Sigmoid colon (tissue), 7 donors: Measurements from ENCODE around the gene BCCIP. TPM values are rescaled to one million over a fixed set of nuclear protein-coding genes. Genes with fewer than 3 reads are reported as not detected.

Source experiments
- DNase-seq: peaks from one replicate; pipeline ENCODE4 v3.0.0-alpha.2; 2019
- H3K27ac ChIP-seq, 4 donors: fragments of 200-600 bp; sonication (generic); one replicate each; pipeline ENCODE4 v1.5.1; 2016 to 2019; ENCODE audit warnings: mild to moderate bottlenecking in 1 of 4
- H3K27me3 ChIP-seq, 3 donors: fragments of 200-600 bp; sonication (generic); one replicate each; pipeline ENCODE4 v1.5.1; 2019; ENCODE audit warnings: mild to moderate bottlenecking in 1 of 3
- H3K36me3 ChIP-seq, 4 donors: fragments of 200-600 bp; sonication (generic); one replicate each; pipeline ENCODE4 v1.5.1; 2016 to 2019
- H3K4me1 ChIP-seq, 4 donors: fragments of 200-600 bp; sonication (generic); one replicate each; pipeline ENCODE4 v1.5.1; 2017 to 2019
- H3K4me3 ChIP-seq, 4 donors: fragments of 200-600 bp; sonication (generic); one replicate each; pipeline ENCODE4 v1.5.1; 2017 to 2019; ENCODE audit warnings: mild to moderate bottlenecking in 2 of 4, moderate library complexity in 1 of 4
- H3K9me3 ChIP-seq, 4 donors: fragments of 200-600 bp in 3 of 4; sonication (generic) in 3 of 4; one replicate each; pipeline versions ENCODE4 v1.5.1 to v1.6.1; 2013 to 2019
- EP300 ChIP-seq, 4 donors: sonication (generic); formaldehyde crosslinking; IDR thresholded peaks; one replicate each; pipeline ENCODE4 v1.6.1; 2017; ENCODE audit warnings: antibody characterized with exemption in 4 of 4
- POLR2A ChIP-seq, 2 donors: fragments of 450-650 bp; IDR thresholded peaks; one replicate each; pipeline ENCODE4 v1.6.1; 2016; ENCODE audit warnings: antibody characterized with exemption in 2 of 2, mild to moderate bottlenecking in 2 of 2, moderate library complexity in 2 of 2
- POLR2AphosphoS5 ChIP-seq, 4 donors: sonication (generic); formaldehyde crosslinking; IDR thresholded peaks; one replicate each; pipeline ENCODE4 v1.6.1; 2017; ENCODE audit warnings: antibody characterized with exemption in 4 of 4
- WGBS, 2 donors: extraction: QIAGEN DNeasy Blood & Tissue Kit; methylation state at CpG; one replicate each; pipeline ENCODE4 v1.1.7; 2013; 5-methylcytosine and 5-hydroxymethylcytosine counted together
- intact Hi-C: fragments of 100-400 bp; cut with DNase I; formaldehyde crosslinking; loops from one replicate; pipeline ENCODE4 v1.15.1; 2023
- polyA plus RNA-seq, 3 donors: library from polyadenylated mRNA; stranded (reverse); fragments of 200-250 nt; gene quantifications; one replicate each; pipeline ENCODE4 v1.2.3, GENCODE V29; 2013
- total RNA-seq, 4 donors: library from RNA; depleted of rRNA; stranded (reverse); fragments of >200 nt; gene quantifications; one replicate each; pipeline ENCODE4 v1.1.0, GENCODE V29; 2016
- TF ChIP-seq, protein P1 (sequence below), 4 experiments: fragments of 450-650 bp in 3 of 4; fragments of 200-600 bp in 1 of 4; IDR thresholded peaks; one replicate each; pipeline ENCODE4 v1.5.1; 2016 to 2019; ENCODE audit warnings: antibody characterized with exemption in 4 of 4, mild to moderate bottlenecking in 3 of 4, moderate library complexity in 2 of 4
- donor health status: healthy with polysubstance abuse.
- donor health status: Bipolar disorder and iron deficiency.
- donor health status: healthy.

The BCCIP gene
- total and polyA plus RNA-seq, 7 donors, result 37.7 to 61.4 (median 49.9) TPM

GRCh38 chr10:125871338-125871737 is 48.0 kb downstream of the BCCIP start:
- Histone ChIP-seq H3K4me3 (no peak overlapping the region), H3K27ac (no peak overlapping the region), H3K36me3 (peaks cover 0 to 13% (median 6%) of the 10 kb centered on the region in 4 donors), H3K27me3 (no peaks in the 10 kb centered on the region), H3K4me1 (peaks cover 0 to 4% (median 0%) of the 10 kb centered on the region in 4 donors), H3K9me3 (peaks cover 0 to under 1% (median 0%) of the 10 kb centered on the region in 4 donors)
- 75 to 87% methylated on average over 4 of the region's 4 CpGs for WGBS, 2 donors
- intact Hi-C loops, result no loop called here
- no peak for TF ChIP-seq POLR2A (IDR thresholded peaks at IDR 0.05)
- no peak for TF ChIP-seq POLR2AphosphoS5 (IDR thresholded peaks at IDR 0.05)
- TF ChIP-seq, protein P1, sequence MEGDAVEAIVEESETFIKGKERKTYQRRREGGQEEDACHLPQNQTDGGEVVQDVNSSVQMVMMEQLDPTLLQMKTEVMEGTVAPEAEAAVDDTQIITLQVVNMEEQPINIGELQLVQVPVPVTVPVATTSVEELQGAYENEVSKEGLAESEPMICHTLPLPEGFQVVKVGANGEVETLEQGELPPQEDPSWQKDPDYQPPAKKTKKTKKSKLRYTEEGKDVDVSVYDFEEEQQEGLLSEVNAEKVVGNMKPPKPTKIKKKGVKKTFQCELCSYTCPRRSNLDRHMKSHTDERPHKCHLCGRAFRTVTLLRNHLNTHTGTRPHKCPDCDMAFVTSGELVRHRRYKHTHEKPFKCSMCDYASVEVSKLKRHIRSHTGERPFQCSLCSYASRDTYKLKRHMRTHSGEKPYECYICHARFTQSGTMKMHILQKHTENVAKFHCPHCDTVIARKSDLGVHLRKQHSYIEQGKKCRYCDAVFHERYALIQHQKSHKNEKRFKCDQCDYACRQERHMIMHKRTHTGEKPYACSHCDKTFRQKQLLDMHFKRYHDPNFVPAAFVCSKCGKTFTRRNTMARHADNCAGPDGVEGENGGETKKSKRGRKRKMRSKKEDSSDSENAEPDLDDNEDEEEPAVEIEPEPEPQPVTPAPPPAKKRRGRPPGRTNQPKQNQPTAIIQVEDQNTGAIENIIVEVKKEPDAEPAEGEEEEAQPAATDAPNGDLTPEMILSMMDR (IDR thresholded peaks at IDR 0.05), result no peak
- no peak for TF ChIP-seq EP300 (IDR thresholded peaks at IDR 0.05)
- no peak for DNase-seq

DNA sequence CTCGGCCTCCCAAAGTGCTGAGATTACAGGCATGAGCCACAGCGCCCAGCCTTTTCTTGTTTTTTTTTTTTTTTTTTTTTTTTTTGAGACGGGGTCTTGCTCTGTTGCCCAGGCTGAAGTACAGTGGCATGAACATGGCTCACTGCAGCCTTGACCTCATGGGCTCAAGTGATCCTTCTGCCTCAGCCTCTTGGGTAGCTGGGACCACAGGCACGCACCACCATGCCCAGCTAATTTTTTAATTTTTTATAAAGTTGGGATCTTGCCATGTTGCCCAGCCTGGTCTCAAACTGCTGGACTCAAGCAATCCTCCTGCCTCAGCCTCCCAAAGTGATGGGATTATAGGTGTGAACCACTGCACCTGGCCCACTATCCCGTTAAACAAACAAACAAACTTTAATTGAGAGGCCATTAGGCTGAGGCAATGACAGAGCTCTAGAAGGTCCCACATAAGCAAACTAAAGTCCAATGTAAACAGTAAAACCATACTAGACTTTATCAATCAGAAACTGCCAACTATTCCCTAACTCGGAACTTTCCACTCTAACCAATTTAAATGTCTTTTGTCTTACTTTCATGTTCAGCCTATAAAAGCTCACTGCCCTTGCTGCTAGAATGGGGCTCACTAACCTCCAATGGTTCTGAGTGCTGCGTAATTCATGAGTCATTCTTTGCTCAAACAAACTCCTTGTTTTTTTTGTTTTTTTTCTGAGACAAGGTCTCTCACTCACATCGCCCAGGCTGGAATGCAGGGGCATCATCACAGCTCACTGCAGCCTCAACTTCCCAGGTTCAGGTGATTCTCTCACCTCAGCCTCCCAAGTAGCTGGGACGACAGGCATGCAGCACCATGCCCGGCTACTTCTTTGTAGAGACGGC is 55.9 kb downstream of the BCCIP start:
- DNase-seq, result no peak
- no peak overlapping the region for H3K27ac ChIP-seq
- no peak overlapping the region for H3K4me3 ChIP-seq
- H3K36me3 ChIP-seq, result peaks cover 0 to 7% (median 0%) of the 10 kb centered on the region in 4 donors
- intact Hi-C loops, result no loop called here
- H3K27me3 ChIP-seq, result no peaks in the 10 kb centered on the region
- WGBS, 2 donors, result 76 to 83% methylated on average over 11 of the region's 11 CpGs
- TF ChIP-seq POLR2AphosphoS5 (IDR thresholded peaks at IDR 0.05), result no peak
- no peak for TF ChIP-seq EP300 (IDR thresholded peaks at IDR 0.05)
- no peak for TF ChIP-seq POLR2A (IDR thresholded peaks at IDR 0.05)
- TF ChIP-seq, protein P1 (IDR thresholded peaks at IDR 0.05), result no peak
- H3K9me3 ChIP-seq, result peaks cover 0 to 5% (median 0%) of the 10 kb centered on the region in 4 donors
- H3K4me1 ChIP-seq, result no peaks in the 10 kb centered on the region

GRCh38 chr10:125880719-125881118 is 57.4 kb downstream of the BCCIP start:
- TF ChIP-seq, protein P1 (IDR thresholded peaks at IDR 0.05), result no peak
- TF ChIP-seq POLR2A (IDR thresholded peaks at IDR 0.05) (no peak), POLR2AphosphoS5 (IDR thresholded peaks at IDR 0.05) (no peak), EP300 (IDR thresholded peaks at IDR 0.05) (no peak)
- 74 to 82% methylated on average over 6 of the region's 6 CpGs for WGBS, 2 donors

GRCh38 chr10:125881192-125881591 is 57.8 kb downstream of the BCCIP start, which contains the start of gene DHX32:
DHX32 (minus strand) TSS chr10:125881292; CDS start chr10:125880824, 468 bp downstream.
- WGBS, 2 donors, result 75 to 87% methylated on average over 4 of the region's 4 CpGs
- Histone ChIP-seq H3K9me3 (peaks cover 0 to 5% (median 0%) of the 10 kb centered on the region in 4 donors), H3K27ac (no peak within 1 kb of the TSS)

More at GRCh38 chr10:125880719-125881118, 57.4 kb downstream of the BCCIP start:
- peaks cover 0 to 5% (median 0%) of the 10 kb centered on the region in 4 donors for H3K9me3 ChIP-seq
- H3K4me1 ChIP-seq, result no peaks in the 10 kb centered on the region
- peaks cover 0 to 7% (median 0%) of the 10 kb centered on the region in 4 donors for H3K36me3 ChIP-seq
- intact Hi-C loops, result no loop called here
- H3K27ac ChIP-seq, result no peak overlapping the region
- no peaks in the 10 kb centered on the region for H3K27me3 ChIP-seq
- H3K4me3 ChIP-seq, result no peak overlapping the region
- no peak for DNase-seq

DNA sequence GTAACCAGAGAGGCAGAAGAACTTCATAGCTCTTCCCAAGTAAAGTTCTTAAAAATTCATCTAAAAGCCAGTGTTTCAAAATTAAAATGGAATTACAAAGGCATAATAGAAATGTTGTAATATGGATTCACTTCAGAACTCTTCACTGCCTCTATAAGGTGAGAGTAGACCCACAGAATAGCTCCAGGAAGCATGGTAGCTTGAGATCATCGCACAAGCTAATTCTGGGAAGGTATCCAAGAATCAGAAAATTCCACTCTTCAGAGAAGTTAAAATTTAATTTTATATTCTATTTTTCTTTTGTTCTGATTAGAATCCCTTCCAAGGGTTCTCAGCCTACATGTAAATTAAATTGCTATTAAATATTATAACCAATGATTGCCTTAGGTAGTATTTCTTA is 59.2 kb downstream of the BCCIP start:
- Histone ChIP-seq H3K9me3 (no peaks in the 10 kb centered on the region), H3K4me3 (no peak overlapping the region), H3K4me1 (no peaks in the 10 kb centered on the region), H3K27ac (no peak overlapping the region), H3K36me3 (no peaks in the 10 kb centered on the region), H3K27me3 (no peaks in the 10 kb centered on the region)
- DNase-seq, result no peak
- 59 to 78% methylated on average over 1 of the region's 1 CpG for WGBS, 2 donors
- intact Hi-C loops, result no loop called here
- TF ChIP-seq POLR2AphosphoS5 (IDR thresholded peaks at IDR 0.05) (no peak), POLR2A (IDR thresholded peaks at IDR 0.05) (no peak), EP300 (IDR thresholded peaks at IDR 0.05) (no peak)
- TF ChIP-seq, protein P1 (IDR thresholded peaks at IDR 0.05), result no peak

More at GRCh38 chr10:125881192-125881591, 57.8 kb downstream of the BCCIP start, which contains the start of gene DHX32:
- H3K36me3 ChIP-seq, result peaks cover 0 to 3% (median 0%) of the 10 kb centered on the region in 4 donors
- no peak for DNase-seq
- H3K27me3 ChIP-seq, result no peaks in the 10 kb centered on the region
- TF ChIP-seq POLR2A (IDR thresholded peaks at IDR 0.05), result no peak
- no peak within 1 kb of the TSS for H3K4me3 ChIP-seq
- no peaks in the 10 kb centered on the region for H3K4me1 ChIP-seq
- intact Hi-C loops, result no loop called here
